OCI-LY1 (cell line): ENCODE measurements around the gene GOLGA1.

Experiments used
- EZH2 ChIP-seq: fragments of 200-600 bp; sonication (generic), shearing (Covaris generic); IDR thresholded peaks from 2 replicates; pipeline ENCODE4 v1.8.0; 2017; ENCODE audit warnings: borderline replicate concordance, mixed run types, mild to moderate bottlenecking, antibody characterized with exemption, low read length, moderate library complexity, mixed read lengths
- TF ChIP-seq, protein P1 (sequence below): fragments of 200-600 bp; sonication (generic), shearing (Covaris generic); IDR thresholded peaks from 2 replicates; pipeline ENCODE4 v1.5.1; 2017; ENCODE audit warnings: mild to moderate bottlenecking, antibody characterized with exemption, low read length, moderate library complexity, mixed read lengths

DNA sequence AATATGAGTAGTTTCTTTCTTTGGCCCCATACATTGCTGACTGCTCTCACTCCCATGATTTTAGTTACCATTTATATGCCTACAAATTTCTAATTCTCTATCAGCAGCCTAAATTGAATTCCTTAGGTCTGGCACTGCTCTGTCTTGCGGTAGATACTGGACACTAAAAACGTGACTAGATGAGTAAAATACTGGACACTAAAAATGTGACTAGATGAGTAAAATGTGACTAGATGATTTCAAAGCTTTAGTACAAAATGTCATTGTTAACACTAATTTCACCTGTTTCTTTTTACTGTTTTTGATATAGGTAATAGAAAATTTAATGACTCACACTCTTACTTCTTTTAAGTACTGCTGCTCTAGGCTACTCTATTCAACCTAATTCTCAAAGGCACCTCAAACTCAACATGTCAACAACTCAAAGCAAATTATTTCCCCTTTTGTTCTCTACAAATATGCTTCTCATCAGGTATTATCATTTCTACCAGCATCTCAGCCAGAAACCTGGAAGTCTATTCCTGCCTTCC lies 31.4 kb upstream of the GOLGA1 start:
- TF ChIP-seq, protein P1, sequence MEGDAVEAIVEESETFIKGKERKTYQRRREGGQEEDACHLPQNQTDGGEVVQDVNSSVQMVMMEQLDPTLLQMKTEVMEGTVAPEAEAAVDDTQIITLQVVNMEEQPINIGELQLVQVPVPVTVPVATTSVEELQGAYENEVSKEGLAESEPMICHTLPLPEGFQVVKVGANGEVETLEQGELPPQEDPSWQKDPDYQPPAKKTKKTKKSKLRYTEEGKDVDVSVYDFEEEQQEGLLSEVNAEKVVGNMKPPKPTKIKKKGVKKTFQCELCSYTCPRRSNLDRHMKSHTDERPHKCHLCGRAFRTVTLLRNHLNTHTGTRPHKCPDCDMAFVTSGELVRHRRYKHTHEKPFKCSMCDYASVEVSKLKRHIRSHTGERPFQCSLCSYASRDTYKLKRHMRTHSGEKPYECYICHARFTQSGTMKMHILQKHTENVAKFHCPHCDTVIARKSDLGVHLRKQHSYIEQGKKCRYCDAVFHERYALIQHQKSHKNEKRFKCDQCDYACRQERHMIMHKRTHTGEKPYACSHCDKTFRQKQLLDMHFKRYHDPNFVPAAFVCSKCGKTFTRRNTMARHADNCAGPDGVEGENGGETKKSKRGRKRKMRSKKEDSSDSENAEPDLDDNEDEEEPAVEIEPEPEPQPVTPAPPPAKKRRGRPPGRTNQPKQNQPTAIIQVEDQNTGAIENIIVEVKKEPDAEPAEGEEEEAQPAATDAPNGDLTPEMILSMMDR = no peak
- TF ChIP-seq EZH2 = no peak
